ENCODE measurements around the gene EDC3.

The EDC3 gene

DNA sequence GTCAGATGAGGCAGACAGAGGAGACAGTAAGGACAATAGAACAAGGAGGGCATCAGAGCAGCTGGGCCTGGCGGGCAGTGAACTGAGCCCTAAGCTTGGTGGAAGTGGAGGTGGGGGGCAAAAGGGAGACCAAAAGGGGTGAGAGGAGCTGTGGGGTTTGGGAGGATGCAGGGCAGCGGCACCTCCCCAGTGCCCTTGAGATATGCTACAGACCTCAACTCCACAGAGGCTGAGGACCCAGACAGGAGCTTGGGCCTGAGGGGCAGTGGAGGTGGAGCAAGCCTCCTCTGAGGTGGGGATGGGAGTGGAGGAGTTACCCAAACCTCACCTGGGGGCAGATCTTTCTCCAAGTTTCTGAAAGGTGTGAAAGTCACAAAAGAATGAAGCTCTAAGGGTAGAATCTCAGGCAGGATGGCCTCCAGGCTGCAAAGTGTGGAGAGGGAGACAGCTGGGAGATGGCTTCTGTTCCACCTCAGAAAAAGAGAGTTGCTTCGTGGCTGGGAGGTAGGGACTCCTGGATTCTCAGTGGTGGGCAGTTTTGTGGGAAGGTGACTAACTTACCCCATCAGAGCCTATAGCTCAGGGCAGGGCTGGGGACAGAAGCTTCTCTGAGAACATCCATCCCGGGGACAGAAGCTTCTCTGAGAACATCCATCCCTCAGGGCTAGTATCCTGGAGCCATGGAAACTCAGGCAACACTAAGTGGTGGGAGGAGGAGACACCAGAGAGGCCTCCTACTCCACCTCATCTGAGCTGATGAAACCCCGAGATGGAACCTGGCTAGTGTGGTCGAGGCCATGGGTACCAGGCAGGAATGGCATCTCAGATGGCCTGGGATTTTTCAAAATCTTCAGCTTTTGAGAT lies 82.5 kb downstream of the EDC3 start:
- Histone ChIP-seq H3K4me3 (ENCODE audit: low read length) (0 out of 2 replicates have a peak overlapping the region, but pooled peaks have one; percentile 93), H2AFZ (ENCODE audit: low read depth, low read length) (no peak overlapping the region), H3K4me1 (ENCODE audit: low read length) (peaks cover 19% of the 10 kb centered on the region), H3K79me2 (ENCODE audit: low read length) (peaks cover 30% of the 10 kb centered on the region), H3K36me3 (replicated peaks; ENCODE audit: low read depth, low read length) (peaks cover 10% of the 10 kb centered on the region), H3K9ac (ENCODE audit: low read length) (no peak overlapping the region), H3K4me2 (ENCODE audit: low read length) (peak overlapping the region; percentile 81), H3K9me3 (ENCODE audit: insufficient read depth, low read length) (no peaks in the 10 kb centered on the region), H3K27ac (ENCODE audit: low read length) (no peak overlapping the region), H4K20me1 (ENCODE audit: insufficient read depth, low read length) (peaks cover 20% of the 10 kb centered on the region), H3K27me3 (ENCODE audit: low read depth, low read length) (no peaks in the 10 kb centered on the region)
- TF ChIP-seq, protein P1, sequence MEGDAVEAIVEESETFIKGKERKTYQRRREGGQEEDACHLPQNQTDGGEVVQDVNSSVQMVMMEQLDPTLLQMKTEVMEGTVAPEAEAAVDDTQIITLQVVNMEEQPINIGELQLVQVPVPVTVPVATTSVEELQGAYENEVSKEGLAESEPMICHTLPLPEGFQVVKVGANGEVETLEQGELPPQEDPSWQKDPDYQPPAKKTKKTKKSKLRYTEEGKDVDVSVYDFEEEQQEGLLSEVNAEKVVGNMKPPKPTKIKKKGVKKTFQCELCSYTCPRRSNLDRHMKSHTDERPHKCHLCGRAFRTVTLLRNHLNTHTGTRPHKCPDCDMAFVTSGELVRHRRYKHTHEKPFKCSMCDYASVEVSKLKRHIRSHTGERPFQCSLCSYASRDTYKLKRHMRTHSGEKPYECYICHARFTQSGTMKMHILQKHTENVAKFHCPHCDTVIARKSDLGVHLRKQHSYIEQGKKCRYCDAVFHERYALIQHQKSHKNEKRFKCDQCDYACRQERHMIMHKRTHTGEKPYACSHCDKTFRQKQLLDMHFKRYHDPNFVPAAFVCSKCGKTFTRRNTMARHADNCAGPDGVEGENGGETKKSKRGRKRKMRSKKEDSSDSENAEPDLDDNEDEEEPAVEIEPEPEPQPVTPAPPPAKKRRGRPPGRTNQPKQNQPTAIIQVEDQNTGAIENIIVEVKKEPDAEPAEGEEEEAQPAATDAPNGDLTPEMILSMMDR (IDR thresholded peaks at IDR 0.05; ENCODE audit: low read depth, low read length) = no peak
- TF ChIP-seq EZH2phosphoT487 (IDR thresholded peaks at IDR 0.05; ENCODE audit: low read depth) = no peak

DNA sequence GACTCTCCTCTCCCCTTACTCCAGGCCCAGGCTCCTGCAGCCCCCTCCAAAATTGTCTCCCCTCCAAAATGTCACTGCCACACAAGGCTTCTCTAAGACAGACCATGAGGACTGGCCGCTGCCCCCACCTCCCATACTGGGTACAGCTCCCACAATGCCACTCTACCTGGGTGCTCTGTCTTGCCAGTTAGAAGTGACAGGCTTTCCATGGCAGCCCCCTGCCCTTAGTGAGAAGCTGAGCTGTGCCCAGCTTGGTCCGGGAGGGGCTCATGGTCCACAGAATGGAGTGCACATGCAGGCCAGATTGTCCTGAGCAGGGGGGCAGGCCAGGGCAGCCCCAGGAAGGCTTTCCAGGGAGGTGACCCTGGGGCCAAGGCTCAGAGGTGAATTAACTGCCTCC lies 83.1 kb downstream of the EDC3 start:
- Histone ChIP-seq H3K9me3 (ENCODE audit: insufficient read depth, low read length) (no peaks in the 10 kb centered on the region), H3K27me3 (ENCODE audit: low read depth, low read length) (peaks cover 3% of the 10 kb centered on the region; the same call in 1 of the 2 replicates), H3K79me2 (ENCODE audit: low read length) (peaks cover 24% of the 10 kb centered on the region), H4K20me1 (ENCODE audit: insufficient read depth, low read length) (peaks cover 13% of the 10 kb centered on the region), H3K9ac (ENCODE audit: low read length) (no peak overlapping the region), H2AFZ (ENCODE audit: low read depth, low read length) (no peak overlapping the region), H3K4me2 (ENCODE audit: low read length) (no peak overlapping the region), H3K27ac (ENCODE audit: low read length) (no peak overlapping the region), H3K4me1 (ENCODE audit: low read length) (peaks cover 17% of the 10 kb centered on the region), H3K4me3 (ENCODE audit: low read length) (no peak overlapping the region), H3K36me3 (replicated peaks; ENCODE audit: low read depth, low read length) (peaks cover 6% of the 10 kb centered on the region)
- TF ChIP-seq EZH2phosphoT487 (IDR thresholded peaks at IDR 0.05; ENCODE audit: low read depth) = no peak
- TF ChIP-seq, protein P1 (IDR thresholded peaks at IDR 0.05; ENCODE audit: low read depth, low read length) = no peak

DNA sequence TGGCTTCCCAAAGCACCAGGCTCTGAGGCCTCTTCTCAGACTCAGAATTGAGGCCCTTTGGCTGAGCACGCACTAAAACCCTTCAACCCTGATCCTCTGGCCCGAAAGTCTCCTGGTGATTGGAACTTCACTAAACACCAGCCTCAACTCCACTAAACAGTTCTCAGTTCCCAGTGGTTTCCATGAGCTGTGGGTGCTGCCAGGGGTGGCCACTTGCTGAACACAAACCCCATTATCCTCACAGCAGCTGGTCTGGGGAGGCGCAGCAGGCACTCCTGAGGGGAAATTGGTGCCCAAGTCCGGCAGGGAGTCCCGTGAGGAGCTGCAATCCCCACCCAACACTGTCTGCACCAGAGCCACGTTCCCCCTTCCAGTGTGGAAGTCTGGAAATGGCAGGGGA lies 84.0 kb downstream of the EDC3 start:
- H3K4me3 ChIP-seq (ENCODE audit: low read length) = no peak overlapping the region
- peaks cover 3% of the 10 kb centered on the region; the same call in 1 of the 2 replicates for H3K27me3 ChIP-seq (ENCODE audit: low read depth, low read length)
- no peak overlapping the region for H3K27ac ChIP-seq (ENCODE audit: low read length)
- H3K36me3 ChIP-seq (replicated peaks; ENCODE audit: low read depth, low read length) = no peaks in the 10 kb centered on the region
- H3K9ac ChIP-seq (ENCODE audit: low read length) = no peak overlapping the region
- TF ChIP-seq, protein P1 (IDR thresholded peaks at IDR 0.05; ENCODE audit: low read depth, low read length) = no peak
- no peak for TF ChIP-seq EZH2phosphoT487 (IDR thresholded peaks at IDR 0.05; ENCODE audit: low read depth)
- H3K4me2 ChIP-seq (ENCODE audit: low read length) = no peak overlapping the region
- H4K20me1 ChIP-seq (ENCODE audit: insufficient read depth, low read length) = peaks cover 5% of the 10 kb centered on the region
- H3K9me3 ChIP-seq (ENCODE audit: insufficient read depth, low read length) = no peaks in the 10 kb centered on the region
- H3K4me1 ChIP-seq (ENCODE audit: low read length) = peaks cover 9% of the 10 kb centered on the region
- peaks cover 15% of the 10 kb centered on the region for H3K79me2 ChIP-seq (ENCODE audit: low read length)
- H2AFZ ChIP-seq (ENCODE audit: low read depth, low read length) = no peak overlapping the region

DNA sequence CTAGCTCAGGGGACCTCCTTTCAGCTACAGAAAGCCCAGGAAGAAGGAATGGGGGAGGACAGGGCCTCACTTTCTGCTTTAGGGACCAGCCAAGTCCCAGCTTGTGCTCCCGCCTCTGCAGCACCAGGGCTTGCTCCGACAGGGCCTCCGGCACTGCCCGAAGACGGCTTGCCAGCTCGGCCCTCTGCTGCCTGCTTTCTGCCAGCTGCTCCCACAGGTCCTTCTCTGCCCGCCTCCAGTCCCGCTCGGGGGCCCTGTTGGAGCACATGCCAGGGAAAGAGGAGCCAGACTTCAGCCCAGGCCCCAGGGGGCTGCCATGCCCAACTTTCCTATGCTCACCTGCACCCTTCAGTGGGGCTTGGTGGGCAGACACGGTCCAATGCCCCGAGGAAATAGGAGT lies 84.5 kb downstream of the EDC3 start:
- Histone ChIP-seq H3K4me2 (ENCODE audit: low read length) (no peak overlapping the region), H3K36me3 (replicated peaks; ENCODE audit: low read depth, low read length) (no peaks in the 10 kb centered on the region), H2AFZ (ENCODE audit: low read depth, low read length) (no peak overlapping the region), H3K27me3 (ENCODE audit: low read depth, low read length) (peaks cover 3% of the 10 kb centered on the region; the same call in 1 of the 2 replicates), H4K20me1 (ENCODE audit: insufficient read depth, low read length) (peaks cover under 1% of the 10 kb centered on the region; the same call in 1 of the 2 replicates), H3K4me3 (ENCODE audit: low read length) (no peak overlapping the region), H3K79me2 (ENCODE audit: low read length) (peaks cover 11% of the 10 kb centered on the region), H3K27ac (ENCODE audit: low read length) (no peak overlapping the region), H3K4me1 (ENCODE audit: low read length) (peaks cover 7% of the 10 kb centered on the region), H3K9me3 (ENCODE audit: insufficient read depth, low read length) (no peaks in the 10 kb centered on the region), H3K9ac (ENCODE audit: low read length) (no peak overlapping the region)
- no peak for TF ChIP-seq EZH2phosphoT487 (IDR thresholded peaks at IDR 0.05; ENCODE audit: low read depth)
- TF ChIP-seq, protein P1 (IDR thresholded peaks at IDR 0.05; ENCODE audit: low read depth, low read length) = no peak

All from OCI-LY3 (cell line).